Hepatocyte (in vitro differentiated cells): ENCODE data around the gene ZBTB8A.

ENCODE experiments used
- EZH2 ChIP-seq: fragments of 200-600 bp; sonication (generic); IDR thresholded peaks from 2 replicates; pipeline ENCODE4 v1.6.1; 2016; ENCODE audit warnings: antibody characterized with exemption, mild to moderate bottlenecking, borderline replicate concordance
- TF ChIP-seq, protein P1 (sequence below): fragments of 200-600 bp; sonication (generic); IDR thresholded peaks from 2 replicates; pipeline ENCODE4 v1.5.1; 2016; ENCODE audit warnings: antibody characterized with exemption, mild to moderate bottlenecking; ENCODE audit not compliant: poor library complexity

DNA sequence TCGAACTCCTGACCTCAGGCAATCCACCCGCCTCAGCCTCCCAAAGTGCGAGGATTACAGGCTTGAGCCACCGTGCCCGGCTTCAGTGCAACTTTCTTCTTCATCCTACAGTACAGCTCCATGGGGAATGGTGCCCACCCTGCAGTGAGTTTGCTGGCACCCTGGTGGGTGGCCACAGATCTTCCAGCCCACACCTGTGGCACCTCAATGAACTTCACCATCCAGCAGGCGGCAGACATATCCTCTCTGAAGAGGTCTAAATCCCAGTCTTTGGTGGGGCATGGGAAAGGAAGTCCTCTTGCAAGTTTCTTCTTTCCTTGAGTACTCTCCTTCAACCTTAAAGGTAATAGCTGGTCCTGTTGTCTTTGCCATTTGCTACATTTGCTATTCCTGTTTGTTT lies 18.1 kb upstream of the ZBTB8A start:
- TF ChIP-seq, protein P1, sequence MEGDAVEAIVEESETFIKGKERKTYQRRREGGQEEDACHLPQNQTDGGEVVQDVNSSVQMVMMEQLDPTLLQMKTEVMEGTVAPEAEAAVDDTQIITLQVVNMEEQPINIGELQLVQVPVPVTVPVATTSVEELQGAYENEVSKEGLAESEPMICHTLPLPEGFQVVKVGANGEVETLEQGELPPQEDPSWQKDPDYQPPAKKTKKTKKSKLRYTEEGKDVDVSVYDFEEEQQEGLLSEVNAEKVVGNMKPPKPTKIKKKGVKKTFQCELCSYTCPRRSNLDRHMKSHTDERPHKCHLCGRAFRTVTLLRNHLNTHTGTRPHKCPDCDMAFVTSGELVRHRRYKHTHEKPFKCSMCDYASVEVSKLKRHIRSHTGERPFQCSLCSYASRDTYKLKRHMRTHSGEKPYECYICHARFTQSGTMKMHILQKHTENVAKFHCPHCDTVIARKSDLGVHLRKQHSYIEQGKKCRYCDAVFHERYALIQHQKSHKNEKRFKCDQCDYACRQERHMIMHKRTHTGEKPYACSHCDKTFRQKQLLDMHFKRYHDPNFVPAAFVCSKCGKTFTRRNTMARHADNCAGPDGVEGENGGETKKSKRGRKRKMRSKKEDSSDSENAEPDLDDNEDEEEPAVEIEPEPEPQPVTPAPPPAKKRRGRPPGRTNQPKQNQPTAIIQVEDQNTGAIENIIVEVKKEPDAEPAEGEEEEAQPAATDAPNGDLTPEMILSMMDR = no peak
- TF ChIP-seq EZH2 = no peak
